HG03103 (cell line): Measurements from ENCODE around the gene TNFSF9.
"Not testable (repeated sequence)": the region's sequence is repeated elsewhere in the genome, so short reads cannot be mapped to it uniquely, and the experiment has no call there.

ENCODE experiments used
- ATAC-seq: cut with Tn5 transposase; IDR thresholded peaks from one replicate; pipeline ENCODE4 v1.9.1; 2021; ENCODE audit warnings: low read depth; ENCODE audit not compliant: unreplicated experiment

TNFSF9 gene

GRCh38 chr19:6568010-6568526, 37.2 kb downstream of the TNFSF9 start:
- ATAC-seq, result no peak

GRCh38 chr19:6568816-6569215, 38.0 kb downstream of the TNFSF9 start:
- no peak for ATAC-seq

GRCh38 chr19:6570764-6571163, 39.9 kb downstream of the TNFSF9 start:
- no peak for ATAC-seq

- no peak for ATAC-seq
These were observed 40.3 kb downstream of the TNFSF9 start for GRCh38 chr19:6571167-6571566.

- ATAC-seq, result no peak
These were observed 41.4 kb downstream of the TNFSF9 start for GRCh38 chr19:6572217-6572616.

GRCh38 chr19:6573350-6573749, 42.5 kb downstream of the TNFSF9 start:
- no peak for ATAC-seq

- peak; percentile 12 for ATAC-seq
These were observed 46.1 kb downstream of the TNFSF9 start for GRCh38 chr19:6576869-6577475.

GRCh38 chr19:6577476-6578125, 46.8 kb downstream of the TNFSF9 start:
- peak; percentile 60 for ATAC-seq

GRCh38 chr19:6579450-6580178, 48.8 kb downstream of the TNFSF9 start:
- no peak for ATAC-seq

- no peak for ATAC-seq
These were observed 49.5 kb downstream of the TNFSF9 start for GRCh38 chr19:6580313-6580712.

- ATAC-seq, result not testable (repeated sequence)
These were observed 52.0 kb downstream of the TNFSF9 start for GRCh38 chr19:6582515-6583484.
